Activated CD8-positive, alpha-beta memory T cell treated with anti-CD3 and anti-CD28 coated beads, Interleukin-2, amount 50 U/mL, for 4 hours (primary cell): ENCODE measurements around the gene GNB4.

ENCODE experiments used
- DNase-seq: peaks from one replicate; pipeline ENCODE4 v3.0.0-alpha.2; 2020

The GNB4 gene

GRCh38 chr3:179451265-179452175 lies at the start of gene GNB4:
TSS of gene GNB4 (minus strand) at chr3:179451470. CDS start at chr3:179426200, 25,270 bp downstream.
- DNase-seq, result peak; percentile 34

- DNase-seq, result no peak
Measured at GRCh38 chr3:179495483-179495882, 44.2 kb upstream of the GNB4 start.

DNA sequence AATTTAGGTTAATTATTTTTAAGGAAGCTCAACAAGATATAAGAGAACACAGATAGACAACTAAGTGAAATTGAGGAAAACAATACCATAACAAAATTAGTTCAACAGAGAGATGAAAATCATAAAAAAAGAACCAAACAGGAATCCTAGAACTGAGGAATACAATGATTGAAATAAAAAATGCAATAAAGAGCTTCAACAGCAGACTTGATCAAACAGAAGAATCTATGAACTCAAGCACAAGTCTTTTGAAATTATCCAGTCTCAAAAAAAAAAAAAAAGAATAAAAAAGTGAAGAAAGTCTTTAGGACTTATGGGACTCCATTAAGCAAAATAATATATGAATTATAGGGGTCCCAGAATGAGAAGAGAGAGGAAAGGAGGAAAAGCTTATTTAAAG lies 42.0 kb upstream of the GNB4 start:
- DNase-seq, result no peak

GRCh38 chr3:179488213-179488612 lies 36.9 kb upstream of the GNB4 start:
- no peak for DNase-seq

DNA sequence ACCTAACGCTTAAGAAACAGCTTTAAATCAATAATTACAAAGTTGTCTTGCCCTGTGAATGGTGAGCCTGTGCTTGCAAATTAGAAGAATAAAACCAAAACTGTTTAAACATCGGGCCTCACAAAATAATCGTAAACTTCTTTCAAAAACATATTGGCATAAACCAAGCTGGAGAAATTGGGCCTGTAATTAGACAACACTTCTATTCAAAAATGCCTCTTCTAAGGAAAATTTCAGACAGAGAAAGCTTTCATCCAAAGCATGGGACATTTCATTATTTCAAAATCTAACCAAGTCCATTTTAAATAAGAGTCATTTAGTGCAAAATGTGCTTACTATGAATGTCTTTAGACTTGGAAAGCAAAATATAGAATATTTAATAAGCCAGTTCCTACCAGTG lies 35.5 kb upstream of the GNB4 start:
- DNase-seq, result no peak

DNA sequence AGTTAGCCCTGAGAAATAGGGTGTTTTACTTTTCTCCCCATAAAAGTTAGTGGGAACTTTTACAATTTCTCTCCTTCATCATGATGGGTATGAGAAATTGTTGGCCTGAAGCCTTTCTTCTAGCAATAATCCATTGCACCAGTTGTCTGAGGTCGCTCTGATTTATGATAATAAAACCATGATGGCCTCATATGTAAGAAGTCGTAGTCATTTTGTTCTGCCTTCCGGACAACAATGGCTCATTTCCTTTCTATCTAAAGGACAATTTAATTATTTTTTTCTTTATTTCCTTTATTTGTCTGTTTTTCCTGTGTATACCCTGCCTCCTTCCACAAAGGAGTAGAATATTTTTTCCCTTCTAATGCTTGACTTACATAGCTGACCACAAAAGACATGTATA lies 31.6 kb upstream of the GNB4 start:
- no peak for DNase-seq

DNA sequence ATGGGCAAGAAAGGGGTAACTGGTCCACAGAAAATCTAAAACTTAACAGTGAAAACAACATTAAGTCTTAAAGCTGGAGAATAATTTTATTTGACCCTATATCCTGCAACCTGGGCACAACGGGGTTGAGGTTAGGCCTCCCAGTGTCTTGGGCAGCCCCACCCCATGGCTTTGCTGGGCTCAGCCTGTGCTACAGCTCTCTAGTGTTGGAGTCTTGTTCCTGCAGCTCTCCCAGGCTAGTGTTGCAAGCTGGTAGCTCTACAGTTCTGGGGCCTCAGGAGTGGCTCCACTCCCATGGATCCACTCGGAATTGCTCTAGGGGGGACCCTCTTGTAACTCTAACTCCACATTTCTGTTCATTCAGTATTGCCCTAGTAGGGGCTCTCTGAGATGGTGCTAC lies 24.9 kb upstream of the GNB4 start:
- DNase-seq, result no peak

- no peak for DNase-seq
Measured at GRCh38 chr3:179474480-179474879, 23.2 kb upstream of the GNB4 start.

- no peak for DNase-seq
Measured at GRCh38 chr3:179473565-179473964, 22.3 kb upstream of the GNB4 start.

DNA sequence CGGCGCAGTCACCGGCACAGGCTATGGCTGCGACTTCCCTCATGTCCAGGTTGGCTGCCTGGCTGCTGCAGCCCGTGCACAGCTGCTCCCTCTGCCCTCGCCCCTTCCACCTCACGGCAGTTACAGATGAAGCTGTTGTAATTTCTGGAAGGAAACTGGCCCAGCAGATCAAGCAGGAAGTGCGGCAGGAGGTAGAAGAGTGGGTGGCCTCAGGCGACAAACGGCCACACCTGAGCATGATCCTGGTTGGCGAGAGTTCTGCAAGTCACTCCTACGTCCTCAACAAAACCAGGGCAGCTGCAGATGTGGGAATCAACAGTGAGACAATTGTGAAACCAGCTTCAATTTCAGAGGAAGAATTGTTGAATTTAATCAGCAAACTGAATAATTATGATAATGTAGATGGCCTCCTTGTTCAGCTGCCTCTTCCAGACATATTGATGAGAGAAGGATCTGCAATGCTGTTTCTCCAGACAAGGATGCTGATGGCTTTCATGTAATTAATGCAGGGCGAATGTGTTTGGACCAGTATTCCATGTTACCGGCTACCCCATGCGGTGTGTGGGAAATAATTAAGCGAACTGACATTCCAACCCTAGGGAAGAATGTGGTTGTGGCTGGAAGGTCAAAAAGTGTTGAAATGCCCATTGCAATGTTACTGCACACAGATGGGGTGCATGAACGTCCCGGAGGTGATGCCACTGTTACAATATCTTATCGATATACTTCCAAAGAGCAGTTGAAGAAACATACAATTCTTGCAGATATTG lies 13.2 kb upstream of the GNB4 start:
- DNase-seq, result no peak

GRCh38 chr3:179463319-179463718 lies 12.0 kb upstream of the GNB4 start:
- no peak for DNase-seq

GRCh38 chr3:179460260-179460659 lies 9.0 kb upstream of the GNB4 start:
- DNase-seq, result no peak

DNA sequence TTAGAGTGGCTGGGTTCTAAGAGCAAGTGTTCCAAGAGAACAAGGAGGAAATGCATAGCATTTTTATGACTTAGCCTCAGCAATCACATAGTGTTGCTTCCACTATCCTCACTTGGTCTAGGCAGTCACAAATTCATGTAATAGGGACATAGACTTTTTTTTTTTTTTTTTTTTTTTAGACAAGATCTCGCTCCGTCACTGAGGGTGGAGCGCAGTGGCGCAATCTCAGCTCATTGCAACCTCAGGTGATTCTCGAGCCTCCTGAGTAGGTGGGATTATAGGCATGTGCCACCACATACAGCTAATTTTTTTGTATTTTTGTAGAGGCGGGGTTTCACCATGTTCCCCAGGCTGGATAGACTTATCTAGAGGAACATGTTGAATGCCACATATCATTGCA lies 4.7 kb upstream of the GNB4 start:
- DNase-seq, result no peak

DNA sequence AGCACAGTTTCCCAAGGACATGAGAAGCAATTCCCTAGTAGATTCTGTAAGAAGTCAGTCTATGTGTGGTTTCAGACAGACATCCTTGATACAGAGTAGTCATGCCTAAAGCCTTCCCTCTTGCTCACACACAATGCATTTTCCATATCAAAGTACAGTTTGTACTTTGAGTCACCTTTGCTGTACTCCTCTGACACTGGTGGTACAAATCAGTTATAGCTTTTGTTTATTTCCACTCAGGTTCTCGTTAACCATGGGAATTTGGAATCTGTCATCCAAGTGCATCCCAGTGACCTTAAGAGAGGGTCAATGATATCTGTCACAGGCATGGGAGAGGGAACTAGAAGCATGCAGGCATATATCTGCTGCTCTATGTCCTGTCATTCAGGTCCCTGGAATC lies 3.6 kb upstream of the GNB4 start:
- no peak for DNase-seq

GRCh38 chr3:179453967-179454366 lies 2.7 kb upstream of the GNB4 start:
- no peak for DNase-seq

GRCh38 chr3:179452872-179453271 lies 1.6 kb upstream of the GNB4 start:
- no peak for DNase-seq

GRCh38 chr3:179452176-179452564 lies 900 bp upstream of the GNB4 start:
- no peak for DNase-seq

DNA sequence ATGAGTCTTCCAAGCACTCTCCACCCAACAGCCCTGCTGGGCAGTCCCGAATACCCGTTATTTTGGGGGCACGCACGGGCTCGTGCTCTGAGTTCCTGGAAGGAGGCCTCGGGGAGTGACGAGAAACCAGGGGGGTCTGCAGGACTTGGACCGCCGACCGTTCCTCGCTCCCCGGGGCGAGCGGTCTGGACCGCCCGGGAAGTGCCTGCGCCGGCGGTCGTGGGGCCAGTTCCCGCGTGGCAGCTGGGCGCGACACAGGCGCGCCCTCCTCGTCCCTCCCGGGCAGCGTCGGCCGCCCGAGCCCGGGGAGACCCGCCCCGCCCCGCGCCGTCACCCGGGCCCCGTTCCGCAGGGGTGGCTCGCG lies 387 bp downstream of the GNB4 start:
- no peak for DNase-seq

- no peak for DNase-seq
Measured at GRCh38 chr3:179450261-179450701, 989 bp downstream of the GNB4 start.

GRCh38 chr3:179449636-179450035 lies 1.6 kb downstream of the GNB4 start:
- no peak for DNase-seq

GRCh38 chr3:179447251-179447650 lies 4.0 kb downstream of the GNB4 start:
- DNase-seq, result no peak

- DNase-seq, result no peak
Measured at GRCh38 chr3:179446501-179446900, 4.8 kb downstream of the GNB4 start.

DNA sequence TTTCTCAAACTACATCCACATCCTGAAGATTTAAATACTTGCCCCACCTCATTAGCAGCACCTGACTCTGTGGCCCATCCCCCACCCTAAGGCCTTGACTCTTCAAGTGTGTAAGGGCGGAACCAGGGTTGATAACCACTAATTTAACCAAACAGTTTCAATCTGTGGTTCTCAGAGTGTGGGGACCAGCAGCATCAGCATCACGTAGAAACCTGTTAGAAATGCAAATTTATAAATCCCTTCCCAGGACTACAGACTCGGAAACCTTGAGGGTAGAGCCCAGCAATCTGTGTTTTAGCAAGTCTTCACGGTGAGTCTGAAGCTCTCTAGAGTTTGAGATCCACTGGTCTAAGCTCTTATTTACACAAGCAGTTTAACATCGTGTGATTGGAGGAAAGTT lies 12.4 kb downstream of the GNB4 start:
- no peak for DNase-seq

DNA sequence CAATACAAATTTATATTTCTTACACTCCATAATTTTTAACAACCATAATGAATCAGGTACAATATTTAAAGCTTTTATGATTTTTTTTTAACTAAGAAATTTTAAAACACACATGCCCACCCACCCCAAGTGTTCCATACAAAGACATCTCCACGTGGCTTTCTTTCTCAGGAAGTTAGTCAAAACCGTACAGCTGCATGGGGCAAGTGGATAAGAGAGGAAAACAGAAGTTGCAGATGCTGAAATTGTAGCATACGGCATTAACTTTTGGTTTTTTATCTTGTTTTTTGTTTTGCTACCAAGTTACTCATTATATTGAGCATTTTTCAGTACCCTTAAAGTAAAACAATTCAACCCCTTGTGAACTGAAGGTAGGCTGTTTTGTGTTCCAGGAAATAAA lies 14.8 kb downstream of the GNB4 start:
- no peak for DNase-seq
